Liver (tissue), 9 donors: ENCODE measurements around the gene PRDM10. TPM values are rescaled to one million over a fixed set of nuclear protein-coding genes. Genes with fewer than 3 reads are reported as not detected.

Experiments
- DNase-seq: peaks from one replicate; pipeline ENCODE4 v3.0.0-alpha.2; 2017; ENCODE audit warnings: low spot score
- H3K27ac ChIP-seq, 2 donors: one replicate each; pipeline ENCODE4 v1.7.0; 2013; ENCODE audit warnings: inconsistent platforms in 2 of 2, low read length in 2 of 2, control low read depth in 1 of 2, low read depth in 1 of 2, mild to moderate bottlenecking in 1 of 2
- H3K27me3 ChIP-seq, 4 donors: one replicate each; pipeline versions ENCODE4 v1.6.1 to v1.7.0; 2013; ENCODE audit warnings: low read length in 3 of 4, inconsistent platforms in 1 of 4, mild to moderate bottlenecking in 1 of 4, moderate library complexity in 1 of 4; ENCODE audit not compliant: control insufficient read depth in 4 of 4, insufficient read depth in 4 of 4
- H3K36me3 ChIP-seq, 4 donors: one replicate each; pipeline versions ENCODE4 v1.6.1 to v1.7.0; 2013; ENCODE audit warnings: low read length in 3 of 4, mild to moderate bottlenecking in 3 of 4, low read depth in 1 of 4, moderate library complexity in 1 of 4; ENCODE audit not compliant: control insufficient read depth in 4 of 4, insufficient read depth in 3 of 4
- H3K4me1 ChIP-seq, 4 donors: one replicate each; pipeline versions ENCODE4 v1.6.1 to v1.7.0; 2013; ENCODE audit warnings: low read length in 3 of 4, mild to moderate bottlenecking in 3 of 4, moderate library complexity in 1 of 4; ENCODE audit not compliant: control insufficient read depth in 4 of 4, insufficient read depth in 4 of 4
- H3K4me3 ChIP-seq, 3 donors: one replicate each; pipeline versions ENCODE4 v1.6.1 to v1.7.0; 2013; ENCODE audit warnings: low read length in 3 of 3, control low read depth in 1 of 3, low read depth in 1 of 3, mild to moderate bottlenecking in 1 of 3
- H3K9ac ChIP-seq, 2 donors: one replicate each; pipeline ENCODE4 v1.7.0; 2013; ENCODE audit warnings: low read length in 2 of 2, mild to moderate bottlenecking in 2 of 2, moderate library complexity in 2 of 2, control low read depth in 1 of 2, low read depth in 1 of 2
- H3K9me3 ChIP-seq, 4 donors: one replicate each; pipeline versions ENCODE4 v1.6.1 to v1.7.0; 2013; ENCODE audit warnings: low read length in 3 of 4; ENCODE audit not compliant: control insufficient read depth in 4 of 4
- EGR1 ChIP-seq, 2 donors: IDR thresholded peaks; 2 replicates each; pipeline ENCODE4 v1.6.1; 2016 to 2018; ENCODE audit warnings: antibody characterized with exemption in 2 of 2, low read depth in 2 of 2
- FOXA2 ChIP-seq: IDR thresholded peaks from 2 replicates; pipeline ENCODE4 v1.6.1; 2016; ENCODE audit warnings: antibody characterized with exemption
- GABPA ChIP-seq, 2 donors: IDR thresholded peaks in 1 of 2; conservative IDR thresholded peaks in 1 of 2; 2 replicates each; pipeline ENCODE4 v1.6.1; 2016; ENCODE audit warnings: antibody characterized with exemption in 2 of 2, mild to moderate bottlenecking in 1 of 2, moderate library complexity in 1 of 2
- HNF4G ChIP-seq: IDR thresholded peaks from 2 replicates; pipeline ENCODE4 v1.6.1; 2016; ENCODE audit warnings: antibody characterized with exemption
- JUND ChIP-seq, 2 donors: IDR thresholded peaks; 2 replicates each; pipeline ENCODE4 v1.6.1; 2016; ENCODE audit warnings: antibody characterized with exemption in 2 of 2
- NR2F2 ChIP-seq: IDR thresholded peaks from 2 replicates; pipeline ENCODE4 v1.6.1; 2016; ENCODE audit warnings: antibody characterized with exemption
- RAD21 ChIP-seq, 2 donors: IDR thresholded peaks; 2 replicates each; pipeline ENCODE4 v1.6.1; 2016; ENCODE audit warnings: antibody characterized with exemption in 2 of 2, mild to moderate bottlenecking in 2 of 2
- SP1 ChIP-seq: IDR thresholded peaks from 2 replicates; pipeline ENCODE4 v1.6.1; 2018; ENCODE audit warnings: antibody characterized with exemption, mild to moderate bottlenecking
- TAF1 ChIP-seq: conservative IDR thresholded peaks from 2 replicates; pipeline ENCODE4 v1.6.1; 2016; ENCODE audit warnings: antibody characterized with exemption, mild to moderate bottlenecking
- YY1 ChIP-seq: IDR thresholded peaks from 2 replicates; pipeline ENCODE4 v1.6.1; 2016; ENCODE audit warnings: antibody characterized with exemption, mild to moderate bottlenecking
- WGBS: extraction: QIAGEN DNeasy Blood & Tissue Kit; methylation state at CpG from one replicate; pipeline ENCODE4 v1.1.7; 2013; 5-methylcytosine and 5-hydroxymethylcytosine counted together
- polyA plus RNA-seq, 2 donors: library from polyadenylated mRNA; stranded (reverse) in 1 of 2; unstranded in 1 of 2; fragments of 200-250 nt in 1 of 2; fragments of >200 nt in 1 of 2; fragmentation: Nextera tagmentation in 1 of 2; extraction: Ambion mirVana in 1 of 2; gene quantifications; one replicate each; pipeline versions ENCODE4 v1.2.1 to v1.2.3, GENCODE V29; 2013 to 2015
- total RNA-seq, 2 donors: library from RNA; depleted of rRNA; stranded (reverse); fragments of >200 nt; gene quantifications; one replicate each; pipeline ENCODE4 v1.2.3, GENCODE V29; 2014
- TF ChIP-seq, protein P1 (sequence below): fragments of 150-350 bp; IDR thresholded peaks from 2 replicates; pipeline ENCODE4 v1.5.1; 2017; ENCODE audit warnings: improper control_type of control experiment, low read depth, low read length; ENCODE audit not compliant: missing input control
- TF ChIP-seq, protein P2 (sequence below): IDR thresholded peaks from 2 replicates; pipeline ENCODE4 v1.6.1; 2016; ENCODE audit warnings: antibody characterized with exemption
- TF ChIP-seq, protein P3 (sequence below): IDR thresholded peaks from 2 replicates; pipeline ENCODE4 v1.6.1; 2016; ENCODE audit warnings: antibody characterized with exemption, mild to moderate bottlenecking
- TF ChIP-seq, protein P4 (sequence below): IDR thresholded peaks from 2 replicates; pipeline ENCODE4 v1.6.1; 2016; ENCODE audit warnings: antibody characterized with exemption
- donor health status: healthy.
- donor health status: healthy.
- donor health status: healthy.
- donor health status: healthy.
- donor health status: healthy.

The PRDM10 gene
- total and polyA plus RNA-seq, 4 donors: 1.4 to 7.2 (median 3.9) TPM

DNA sequence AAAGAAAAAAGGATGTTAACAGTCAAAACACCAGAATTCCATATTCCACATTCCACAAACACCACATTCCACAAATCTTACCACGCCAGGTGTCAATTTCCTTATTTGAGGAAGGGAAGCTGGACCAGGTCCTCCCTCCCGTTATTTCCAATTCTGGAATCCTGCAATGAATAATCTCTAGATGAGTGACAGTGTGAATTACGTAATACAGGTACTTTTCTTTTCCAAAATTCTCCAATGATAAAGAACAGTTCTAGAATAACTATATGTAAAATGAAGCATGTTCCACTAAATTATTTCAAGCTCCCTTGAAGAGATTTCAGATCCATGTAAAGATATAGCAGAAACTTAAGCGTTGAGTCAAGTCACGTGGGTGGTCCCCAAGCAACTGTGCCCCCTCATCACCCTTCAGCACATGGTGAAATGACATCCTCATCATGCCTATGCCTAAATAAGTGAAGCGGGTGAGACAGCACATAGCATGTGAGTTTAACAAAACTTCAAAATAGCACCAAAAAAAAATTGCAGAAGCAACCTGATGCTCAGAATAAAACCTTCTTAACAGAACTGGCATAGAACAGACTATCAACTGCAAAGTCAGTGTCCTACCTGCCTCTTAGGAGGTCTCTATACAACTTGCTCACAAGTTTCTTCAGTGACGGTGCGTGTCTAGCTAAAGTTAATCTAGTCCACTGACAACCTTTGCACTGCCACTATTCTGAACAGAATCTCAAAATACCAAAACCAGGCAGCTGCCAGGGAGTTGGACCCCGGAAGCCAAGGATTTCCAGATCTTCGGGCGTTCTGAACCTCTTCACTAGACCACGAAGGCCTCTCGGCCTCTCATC lies 108.1 kb downstream of the PRDM10 start:
- Histone ChIP-seq H3K27me3 (no peaks in the 10 kb centered on the region), H3K27ac (peak overlapping the region; percentile 78 to 82), H3K36me3 (peaks cover 2 to 34% (median 14%) of the 10 kb centered on the region in 4 donors), H3K4me3 (peak overlapping the region; percentile 96 to 99 (median 97)), H3K9me3 (no peaks in the 10 kb centered on the region), H3K4me1 (peaks cover 0 to 15% (median 13%) of the 10 kb centered on the region in 4 donors), H3K9ac (peak overlapping the region; percentile 34 to 84)
- no peak for DNase-seq
- TF ChIP-seq YY1: no peak
- no peak for TF ChIP-seq JUND (IDR thresholded peaks at IDR 0.05)
- no peak for TF ChIP-seq GABPA (IDR thresholded peaks at IDR 0.05 in 1 of 2, conservative IDR thresholded peaks at IDR 0.05 in 1 of 2)
- no peak for TF ChIP-seq RAD21 (IDR thresholded peaks at IDR 0.05)
- TF ChIP-seq, protein P1, sequence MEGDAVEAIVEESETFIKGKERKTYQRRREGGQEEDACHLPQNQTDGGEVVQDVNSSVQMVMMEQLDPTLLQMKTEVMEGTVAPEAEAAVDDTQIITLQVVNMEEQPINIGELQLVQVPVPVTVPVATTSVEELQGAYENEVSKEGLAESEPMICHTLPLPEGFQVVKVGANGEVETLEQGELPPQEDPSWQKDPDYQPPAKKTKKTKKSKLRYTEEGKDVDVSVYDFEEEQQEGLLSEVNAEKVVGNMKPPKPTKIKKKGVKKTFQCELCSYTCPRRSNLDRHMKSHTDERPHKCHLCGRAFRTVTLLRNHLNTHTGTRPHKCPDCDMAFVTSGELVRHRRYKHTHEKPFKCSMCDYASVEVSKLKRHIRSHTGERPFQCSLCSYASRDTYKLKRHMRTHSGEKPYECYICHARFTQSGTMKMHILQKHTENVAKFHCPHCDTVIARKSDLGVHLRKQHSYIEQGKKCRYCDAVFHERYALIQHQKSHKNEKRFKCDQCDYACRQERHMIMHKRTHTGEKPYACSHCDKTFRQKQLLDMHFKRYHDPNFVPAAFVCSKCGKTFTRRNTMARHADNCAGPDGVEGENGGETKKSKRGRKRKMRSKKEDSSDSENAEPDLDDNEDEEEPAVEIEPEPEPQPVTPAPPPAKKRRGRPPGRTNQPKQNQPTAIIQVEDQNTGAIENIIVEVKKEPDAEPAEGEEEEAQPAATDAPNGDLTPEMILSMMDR: no peak
- WGBS: 22% methylated on average over 13 of the region's 13 CpGs

DNA sequence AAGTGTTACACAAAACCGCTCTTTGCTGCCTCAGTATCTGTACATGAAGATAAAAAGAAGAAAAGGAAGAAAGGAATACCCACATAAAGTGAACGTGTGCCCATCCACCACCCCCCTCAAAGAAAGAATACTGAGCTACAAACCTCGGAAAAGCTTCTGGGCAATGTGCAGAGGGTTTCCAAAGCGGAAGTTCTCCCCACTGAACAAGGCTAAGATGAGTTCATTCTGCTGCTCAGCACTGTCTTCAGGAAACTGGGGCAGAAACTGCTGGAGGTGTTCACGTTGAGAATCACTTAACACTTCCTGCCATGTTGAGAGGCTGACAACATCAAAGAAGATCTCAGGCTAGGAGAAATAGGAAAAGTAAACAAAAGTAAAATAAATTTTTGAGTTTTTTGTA lies 114.2 kb downstream of the PRDM10 start:
- no peak for DNase-seq
- Histone ChIP-seq H3K4me3 (no peak overlapping the region), H3K27me3 (no peaks in the 10 kb centered on the region), H3K9ac (no peak overlapping the region), H3K9me3 (no peaks in the 10 kb centered on the region), H3K27ac (no peak overlapping the region), H3K36me3 (peaks cover 7 to 83% (median 61%) of the 10 kb centered on the region in 4 donors), H3K4me1 (no peaks in the 10 kb centered on the region)
- 89% methylated on average over 5 of the region's 5 CpGs for WGBS
- TF ChIP-seq EGR1 (IDR thresholded peaks at IDR 0.05; ENCODE audit: low read depth in 2 of 2): no peak
- TF ChIP-seq TAF1: no peak
- TF ChIP-seq, protein P2, sequence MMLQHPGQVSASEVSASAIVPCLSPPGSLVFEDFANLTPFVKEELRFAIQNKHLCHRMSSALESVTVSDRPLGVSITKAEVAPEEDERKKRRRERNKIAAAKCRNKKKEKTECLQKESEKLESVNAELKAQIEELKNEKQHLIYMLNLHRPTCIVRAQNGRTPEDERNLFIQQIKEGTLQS: no peak
- TF ChIP-seq, protein P3, sequence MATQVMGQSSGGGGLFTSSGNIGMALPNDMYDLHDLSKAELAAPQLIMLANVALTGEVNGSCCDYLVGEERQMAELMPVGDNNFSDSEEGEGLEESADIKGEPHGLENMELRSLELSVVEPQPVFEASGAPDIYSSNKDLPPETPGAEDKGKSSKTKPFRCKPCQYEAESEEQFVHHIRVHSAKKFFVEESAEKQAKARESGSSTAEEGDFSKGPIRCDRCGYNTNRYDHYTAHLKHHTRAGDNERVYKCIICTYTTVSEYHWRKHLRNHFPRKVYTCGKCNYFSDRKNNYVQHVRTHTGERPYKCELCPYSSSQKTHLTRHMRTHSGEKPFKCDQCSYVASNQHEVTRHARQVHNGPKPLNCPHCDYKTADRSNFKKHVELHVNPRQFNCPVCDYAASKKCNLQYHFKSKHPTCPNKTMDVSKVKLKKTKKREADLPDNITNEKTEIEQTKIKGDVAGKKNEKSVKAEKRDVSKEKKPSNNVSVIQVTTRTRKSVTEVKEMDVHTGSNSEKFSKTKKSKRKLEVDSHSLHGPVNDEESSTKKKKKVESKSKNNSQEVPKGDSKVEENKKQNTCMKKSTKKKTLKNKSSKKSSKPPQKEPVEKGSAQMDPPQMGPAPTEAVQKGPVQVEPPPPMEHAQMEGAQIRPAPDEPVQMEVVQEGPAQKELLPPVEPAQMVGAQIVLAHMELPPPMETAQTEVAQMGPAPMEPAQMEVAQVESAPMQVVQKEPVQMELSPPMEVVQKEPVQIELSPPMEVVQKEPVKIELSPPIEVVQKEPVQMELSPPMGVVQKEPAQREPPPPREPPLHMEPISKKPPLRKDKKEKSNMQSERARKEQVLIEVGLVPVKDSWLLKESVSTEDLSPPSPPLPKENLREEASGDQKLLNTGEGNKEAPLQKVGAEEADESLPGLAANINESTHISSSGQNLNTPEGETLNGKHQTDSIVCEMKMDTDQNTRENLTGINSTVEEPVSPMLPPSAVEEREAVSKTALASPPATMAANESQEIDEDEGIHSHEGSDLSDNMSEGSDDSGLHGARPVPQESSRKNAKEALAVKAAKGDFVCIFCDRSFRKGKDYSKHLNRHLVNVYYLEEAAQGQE: no peak
- TF ChIP-seq, protein P1: no peak
- no peak for TF ChIP-seq NR2F2
- no peak for TF ChIP-seq FOXA2
- TF ChIP-seq, protein P4, sequence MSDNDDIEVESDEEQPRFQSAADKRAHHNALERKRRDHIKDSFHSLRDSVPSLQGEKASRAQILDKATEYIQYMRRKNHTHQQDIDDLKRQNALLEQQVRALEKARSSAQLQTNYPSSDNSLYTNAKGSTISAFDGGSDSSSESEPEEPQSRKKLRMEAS: no peak
- no peak for TF ChIP-seq GABPA (IDR thresholded peaks at IDR 0.05 in 1 of 2, conservative IDR thresholded peaks at IDR 0.05 in 1 of 2)
- TF ChIP-seq HNF4G: no peak
- no peak for TF ChIP-seq JUND (IDR thresholded peaks at IDR 0.05)
- no peak for TF ChIP-seq SP1
